Epithelial cell of esophagus (primary cell): ENCODE results near the gene LRRC10B.

Experiments used
- DNase-seq: peaks from one replicate; pipeline ENCODE4 v3.0.0; 2010; ENCODE audit warnings: low read depth
- H3K4me3 ChIP-seq: 2 replicates; pipeline ENCODE4 v1.5.1; 2011; ENCODE audit warnings: mild to moderate bottlenecking, low read length, control low read depth
- CTCF ChIP-seq: IDR thresholded peaks from 2 replicates; pipeline ENCODE4 v1.5.1; 2011; ENCODE audit warnings: low read depth, mild to moderate bottlenecking, low read length, control low read depth, inconsistent platforms; ENCODE audit not compliant: insufficient read depth; ENCODE audit errors: missing control alignments

LRRC10B gene

GRCh38 chr11:61510166-61510919, 1.8 kb downstream of the LRRC10B start:
- no peak for TF ChIP-seq CTCF
- no peak overlapping the region for H3K4me3 ChIP-seq
- no peak for DNase-seq

- no peak overlapping the region for H3K4me3 ChIP-seq
- DNase-seq = no peak
- no peak for TF ChIP-seq CTCF
These were observed 2.4 kb downstream of the LRRC10B start for GRCh38 chr11:61510974-61511373.

- H3K4me3 ChIP-seq = no peak overlapping the region
- TF ChIP-seq CTCF = no peak
These were observed 2.8 kb downstream of the LRRC10B start for GRCh38 chr11:61511383-61511782.

GRCh38 chr11:61512435-61512834, 3.9 kb downstream of the LRRC10B start:
- no peak for TF ChIP-seq CTCF
- H3K4me3 ChIP-seq = no peak overlapping the region
- DNase-seq = no peak

More at GRCh38 chr11:61511383-61511782, 2.8 kb downstream of the LRRC10B start:
- no peak for DNase-seq

GRCh38 chr11:61513143-61513765, 4.7 kb downstream of the LRRC10B start:
- no peak for DNase-seq
- no peak for TF ChIP-seq CTCF
- no peak overlapping the region for H3K4me3 ChIP-seq

GRCh38 chr11:61514050-61514917, 5.7 kb downstream of the LRRC10B start:
- no peak for DNase-seq
- no peak for TF ChIP-seq CTCF
- no peak overlapping the region for H3K4me3 ChIP-seq
